Kasumi-1 (cell line): ENCODE measurements around the gene PPP2R5C.
"Not testable (repeated sequence)": the region's sequence is repeated elsewhere in the genome, so short reads cannot be mapped to it uniquely, and the experiment has no call there.

Experiments used
- DNase-seq, 2 experiments: peaks; one replicate each; lab custom pipeline; 2025; lab: John Stamatoyannopoulos, UW

Gene PPP2R5C

DNA sequence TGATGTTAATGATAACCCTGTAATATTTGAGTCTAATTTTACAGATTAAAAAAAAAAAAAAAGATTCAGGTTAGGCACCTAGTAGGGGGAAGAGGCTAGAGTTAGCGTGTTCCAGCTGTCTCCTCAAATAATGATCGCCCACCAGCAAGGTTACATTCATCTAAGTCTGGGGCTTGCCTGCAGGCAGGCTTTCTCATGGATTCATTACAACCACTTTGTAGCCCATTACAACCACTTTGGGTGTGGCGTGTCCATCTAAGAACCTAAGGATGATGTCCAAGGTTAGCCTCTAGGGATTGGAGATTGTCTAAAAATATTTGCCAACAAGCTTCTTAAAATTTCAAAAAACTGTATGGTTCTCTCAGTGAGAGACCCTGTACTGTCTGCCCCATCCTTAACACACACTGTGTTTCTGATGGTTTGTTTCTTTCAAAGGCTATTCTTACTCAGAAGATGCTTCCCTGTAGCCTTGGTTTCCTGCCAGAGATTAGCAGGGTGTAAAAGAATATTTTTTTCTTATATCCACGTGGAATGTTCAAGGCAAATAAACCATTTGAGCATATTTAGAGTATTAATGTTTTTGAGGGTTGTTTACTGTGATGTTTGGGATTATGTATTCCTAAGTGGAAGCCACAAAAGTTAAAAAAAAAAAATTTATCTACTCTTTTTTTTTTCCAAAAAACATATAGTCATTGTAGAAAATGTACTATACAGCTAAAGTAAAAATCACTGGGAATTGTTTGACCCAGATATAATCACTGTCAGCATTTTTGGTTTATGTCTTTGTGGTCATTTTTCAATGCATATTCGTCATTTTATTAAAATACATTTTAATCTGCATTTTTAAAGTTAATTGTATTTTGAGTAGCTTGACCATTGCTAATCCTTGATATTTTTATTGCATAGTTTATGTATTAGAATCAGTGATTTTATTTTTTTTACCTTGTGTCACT lies 204.5 kb downstream of the PPP2R5C start:
- DNase-seq, result peak in 1 of 2 experiments; percentile 8

DNA sequence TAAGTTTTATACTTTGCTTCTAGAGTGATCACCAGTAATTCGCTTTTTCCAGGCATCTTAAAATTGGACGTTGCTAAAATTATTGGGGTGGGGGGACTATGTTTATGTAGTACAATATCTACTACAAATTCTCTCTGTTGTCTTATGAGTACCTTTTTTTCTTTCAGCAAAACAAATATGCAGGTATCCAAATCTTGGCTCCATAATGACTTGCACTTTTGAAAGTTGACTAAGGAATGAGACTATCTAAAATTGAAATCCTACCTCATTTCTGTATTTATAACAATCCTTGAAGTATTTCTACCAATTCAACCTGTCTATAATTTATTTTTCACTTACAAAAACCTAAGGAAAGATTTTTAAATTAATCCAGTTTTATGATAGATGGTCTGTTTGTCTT lies 205.2 kb downstream of the PPP2R5C start:
- no peak for DNase-seq

DNA sequence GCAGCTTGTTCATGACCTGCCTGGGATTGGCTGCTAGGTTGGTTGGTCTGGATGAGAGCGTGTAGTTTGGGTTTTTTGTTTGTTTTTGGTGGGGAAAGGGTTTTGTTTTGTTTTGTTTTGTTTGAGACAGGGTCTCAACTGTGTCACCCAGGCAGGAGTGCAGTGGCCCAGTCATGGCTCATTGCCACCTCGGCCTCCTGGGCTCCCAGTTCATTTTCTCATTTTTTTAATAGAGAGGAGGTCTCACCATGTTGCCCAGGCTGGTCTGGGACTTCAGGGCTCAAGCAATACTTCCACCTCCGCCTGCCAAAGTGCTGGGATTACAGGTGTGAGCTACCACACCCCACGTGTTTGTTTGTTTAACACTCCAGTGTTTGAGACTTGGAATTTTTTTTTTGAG lies 206.7 kb downstream of the PPP2R5C start:
- no peak for DNase-seq

DNA sequence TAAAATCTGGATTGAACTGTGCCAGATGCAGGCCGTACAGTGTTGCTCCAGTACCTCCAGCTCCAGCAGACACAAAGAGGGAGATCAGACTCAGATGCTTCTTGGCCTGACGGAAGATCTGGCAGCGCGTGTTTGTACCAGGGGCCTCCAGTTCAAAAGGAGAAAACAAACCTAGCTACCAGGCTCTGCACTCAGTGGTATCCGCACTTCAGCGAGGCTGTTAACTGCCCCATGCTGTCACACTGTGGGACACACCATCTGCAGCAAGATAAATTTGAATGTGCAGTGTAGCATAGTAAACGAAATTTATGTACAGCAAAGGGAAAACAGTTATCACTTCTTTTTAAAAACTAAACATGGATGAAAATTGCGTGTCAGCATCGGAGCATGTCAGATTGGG lies 208.0 kb downstream of the PPP2R5C start:
- DNase-seq, result no peak

DNA sequence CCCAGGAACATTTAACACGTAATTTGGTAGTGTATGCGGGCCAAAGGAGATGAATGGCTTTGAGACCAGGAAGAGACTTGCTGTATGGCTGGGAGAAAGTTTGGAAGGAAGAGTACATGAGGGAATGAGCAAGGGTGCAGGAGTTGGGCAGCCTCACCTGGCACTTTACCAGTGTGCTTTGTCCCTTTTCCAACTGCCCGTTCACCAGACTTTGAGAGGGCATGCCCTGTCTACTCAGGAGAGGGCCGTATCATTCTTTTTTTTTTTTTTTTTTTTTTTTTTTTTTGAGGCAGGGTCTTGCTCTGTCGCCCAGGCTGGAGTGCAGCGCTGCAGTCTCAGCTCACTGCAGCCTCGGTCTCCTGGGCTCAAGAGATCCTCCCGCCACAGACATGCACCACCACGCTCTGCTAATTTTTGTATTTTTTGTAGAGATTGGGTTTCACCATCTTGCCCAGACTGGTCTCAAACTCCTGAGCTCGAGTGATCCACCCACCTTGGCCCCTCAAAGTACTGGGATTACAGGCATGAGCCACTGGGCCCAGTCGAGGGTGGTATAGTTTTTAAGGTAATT lies 209.4 kb downstream of the PPP2R5C start:
- no peak for DNase-seq

DNA sequence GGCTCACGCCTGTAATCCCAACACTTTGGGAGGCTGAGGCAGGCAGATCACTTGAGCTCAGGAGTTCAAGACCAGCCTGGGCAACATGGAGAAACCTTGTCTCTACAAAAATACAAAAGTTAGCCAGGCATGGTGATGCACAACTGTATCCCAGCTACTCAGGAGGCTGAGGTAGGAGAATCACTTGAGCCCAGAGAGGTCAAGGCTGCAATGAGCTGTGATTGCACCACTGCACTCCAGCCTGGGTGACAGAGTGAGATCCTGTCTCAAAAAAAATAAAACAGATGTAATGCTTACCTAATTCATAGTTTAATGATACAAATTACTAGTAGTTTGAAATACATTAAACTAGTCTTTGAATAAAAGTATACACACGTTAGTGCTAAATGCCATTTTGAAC lies 209.9 kb downstream of the PPP2R5C start:
- DNase-seq, result not testable (repeated sequence)

DNA sequence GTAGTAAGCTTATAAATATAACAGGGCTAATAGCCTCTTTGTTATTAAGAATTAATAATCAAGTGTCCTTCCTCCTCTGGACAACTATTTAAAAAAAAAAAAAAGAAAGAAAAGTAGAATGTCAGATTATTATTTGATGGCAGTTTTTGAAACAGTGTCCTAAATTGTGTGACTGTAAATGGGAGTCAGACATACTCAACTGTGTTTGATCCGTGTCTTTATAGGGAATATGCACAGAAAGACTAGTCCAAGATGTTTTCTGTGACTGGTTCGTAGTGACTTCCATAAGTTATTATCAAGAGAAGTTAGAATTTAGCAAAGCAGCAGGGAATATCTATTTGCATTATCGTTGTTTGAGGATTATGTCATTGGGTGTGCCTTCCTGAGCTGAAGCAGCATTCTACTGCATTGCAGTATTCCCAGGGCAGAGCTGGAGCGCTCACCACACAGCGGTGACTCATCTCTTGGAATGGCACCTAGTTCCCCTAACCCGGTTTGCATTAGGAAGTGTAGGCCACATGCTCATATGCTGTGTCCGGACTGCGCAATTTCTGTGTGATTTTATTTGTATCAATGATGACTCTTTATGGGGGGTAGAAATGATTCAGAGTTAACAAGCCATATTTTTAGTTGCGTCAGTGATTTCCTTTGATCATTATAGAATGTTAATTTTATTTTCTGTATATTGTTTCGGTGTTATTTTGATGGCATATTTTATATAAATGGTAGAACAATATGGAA lies 210.8 kb downstream of the PPP2R5C start:
- peak; percentile 78 to 85 for DNase-seq

DNA sequence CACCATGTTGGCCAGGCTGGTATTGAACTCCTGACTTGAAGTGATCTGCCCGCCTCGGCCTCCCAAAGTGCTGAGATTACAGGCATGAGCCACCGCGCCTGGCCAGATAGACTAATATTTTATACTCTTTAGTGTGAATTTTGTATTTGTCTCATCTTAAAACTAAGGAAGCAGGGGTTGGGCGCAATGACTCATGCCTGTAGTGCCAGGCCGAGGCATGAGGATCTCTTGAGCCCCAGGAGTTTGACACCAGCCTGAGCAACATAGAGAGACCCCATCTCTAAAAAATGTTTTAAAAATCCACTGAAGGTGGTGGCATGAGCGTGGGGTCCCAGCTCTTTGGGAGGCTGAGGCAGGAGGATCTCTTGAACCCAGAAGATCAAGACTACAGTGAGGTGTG lies 211.8 kb downstream of the PPP2R5C start:
- no peak for DNase-seq

DNA sequence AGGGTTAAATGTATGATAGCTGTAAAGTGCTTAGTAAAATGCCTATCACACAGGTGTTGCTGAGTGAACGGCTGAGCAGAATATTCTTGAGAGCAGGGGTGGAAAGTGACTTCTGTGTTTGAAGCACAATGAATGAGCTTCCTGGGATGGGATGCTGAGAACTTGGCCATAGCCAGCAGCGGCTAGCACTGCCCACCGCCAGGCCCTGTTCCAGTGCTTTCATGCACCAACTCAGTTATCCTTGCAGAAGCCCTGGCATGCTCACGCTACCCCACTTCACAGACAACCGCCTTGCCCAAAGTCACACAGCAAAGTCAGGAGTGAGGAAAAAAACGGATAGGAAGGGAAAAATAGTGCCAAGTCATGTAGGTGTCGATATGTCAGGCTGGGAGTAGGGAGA lies 213.7 kb downstream of the PPP2R5C start:
- DNase-seq, result no peak
